ENCODE data around the gene ZSWIM5.
"Not testable (repeated sequence)": the region's sequence is repeated elsewhere in the genome, so short reads cannot be mapped to it uniquely, and the experiment has no call there.

Gene ZSWIM5

DNA sequence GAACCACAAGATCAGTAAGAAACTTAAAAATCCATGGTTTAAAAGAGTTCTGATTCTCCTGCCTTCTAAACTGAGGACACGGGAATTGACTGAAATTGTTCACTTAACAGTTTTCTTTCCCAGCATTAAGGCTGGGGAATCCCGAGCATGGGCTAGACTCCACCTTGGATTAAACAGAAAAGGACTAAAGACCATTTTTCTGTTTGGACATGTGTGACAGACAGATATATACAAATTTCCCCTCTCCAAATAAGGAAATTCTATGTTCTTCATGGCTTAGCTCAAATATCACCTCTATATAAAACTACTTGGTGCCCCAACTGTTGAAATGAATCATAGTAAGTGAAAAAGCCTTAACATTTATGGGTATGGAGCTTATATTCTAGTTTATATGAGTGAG, 109.3 kb downstream of the ZSWIM5 start:
- no peak for DNase-seq

DNA sequence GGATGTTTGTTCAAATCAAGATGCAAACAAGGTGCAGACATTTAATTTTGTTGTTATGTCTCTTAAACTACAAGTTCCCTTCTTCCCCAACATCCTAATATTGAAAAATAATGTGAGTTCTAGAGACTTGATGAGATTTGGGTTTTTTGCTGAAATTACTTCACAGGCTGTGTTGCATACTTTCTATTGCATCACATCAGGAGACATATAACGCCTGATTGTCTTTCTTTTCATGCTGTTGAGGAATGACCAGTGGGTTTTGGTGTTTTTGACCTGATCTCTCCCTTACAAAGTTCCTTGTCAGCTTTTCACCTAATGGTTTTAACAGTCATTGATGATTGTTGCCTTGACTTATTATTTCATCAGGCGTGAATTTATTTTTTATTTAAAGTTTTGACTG, 111.0 kb downstream of the ZSWIM5 start:
- no peak for DNase-seq

- not testable (repeated sequence) for DNase-seq
These were observed 112.0 kb downstream of the ZSWIM5 start for GRCh38 chr1:45094371-45094770.

DNA sequence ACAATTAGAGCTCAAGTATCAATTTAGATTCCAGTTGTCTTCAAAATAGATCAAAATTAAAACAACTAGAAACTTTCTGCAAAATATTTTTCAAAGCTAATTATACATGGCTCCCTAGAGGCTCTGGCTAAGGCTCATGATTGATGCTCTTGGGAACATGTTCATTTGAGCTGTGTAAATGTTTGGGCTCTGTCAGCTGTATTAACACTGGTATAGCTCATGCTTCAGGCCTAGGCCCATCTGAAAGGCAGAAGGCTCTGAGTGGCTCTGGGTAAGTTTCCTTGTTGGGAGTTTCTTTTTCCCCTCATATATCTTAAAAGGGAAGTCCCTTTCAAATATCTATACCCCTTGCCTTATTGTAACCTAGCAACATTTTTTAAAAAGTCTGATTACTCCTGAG, 113.1 kb downstream of the ZSWIM5 start:
- DNase-seq: no peak

- DNase-seq: no peak
These were observed 116.7 kb downstream of the ZSWIM5 start for GRCh38 chr1:45089711-45090110.

DNA sequence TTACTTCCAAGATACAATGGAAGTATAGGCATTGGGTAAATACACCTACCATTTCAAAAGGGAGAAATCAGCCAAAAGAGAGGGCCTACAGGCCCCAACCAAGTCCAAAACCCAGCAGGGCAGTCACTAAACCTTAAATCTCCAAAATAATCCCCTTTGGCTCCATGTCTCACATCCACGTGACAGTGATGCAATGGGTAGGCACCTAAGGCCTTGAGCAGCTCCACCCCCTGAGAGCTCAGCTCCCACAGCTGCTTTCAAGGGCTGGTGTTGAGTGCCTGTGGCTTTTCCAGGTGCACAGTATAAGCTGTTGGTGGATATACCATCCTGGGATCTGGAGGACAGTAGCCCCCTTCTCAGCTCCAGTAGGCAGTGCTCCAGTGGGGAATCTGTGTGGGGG, 121.8 kb downstream of the ZSWIM5 start:
- DNase-seq: no peak

GRCh38 chr1:45079533-45079932, 126.9 kb downstream of the ZSWIM5 start:
- no peak for DNase-seq

- not testable (repeated sequence) for DNase-seq
These were observed 129.4 kb downstream of the ZSWIM5 start for GRCh38 chr1:45076959-45077358.

- no peak for DNase-seq
These were observed 134.8 kb downstream of the ZSWIM5 start for GRCh38 chr1:45071567-45071966.

- no peak for DNase-seq
These were observed 138.6 kb downstream of the ZSWIM5 start for GRCh38 chr1:45067806-45068205.

GRCh38 chr1:45065083-45065482, 141.3 kb downstream of the ZSWIM5 start:
- DNase-seq: no peak

DNA sequence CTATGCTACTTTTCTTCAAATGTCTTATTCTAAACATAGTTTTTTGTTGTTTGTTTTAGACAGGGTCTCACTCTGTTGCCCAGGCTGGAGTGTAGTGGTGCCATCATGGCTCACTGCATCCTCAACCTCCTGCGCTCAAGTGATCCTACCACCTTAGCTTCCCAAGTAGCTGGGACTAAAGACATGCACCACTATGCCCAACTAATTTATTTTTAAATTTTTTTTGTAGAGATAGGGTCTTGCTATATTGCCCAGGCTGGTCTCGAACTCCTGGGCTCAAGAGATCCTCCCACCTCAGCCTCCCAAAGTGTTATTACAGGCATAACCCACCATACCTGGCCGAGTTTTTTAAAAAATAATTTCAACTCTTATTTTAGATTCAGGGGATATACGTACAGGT, 143.9 kb downstream of the ZSWIM5 start:
- DNase-seq: not testable (repeated sequence)

DNA sequence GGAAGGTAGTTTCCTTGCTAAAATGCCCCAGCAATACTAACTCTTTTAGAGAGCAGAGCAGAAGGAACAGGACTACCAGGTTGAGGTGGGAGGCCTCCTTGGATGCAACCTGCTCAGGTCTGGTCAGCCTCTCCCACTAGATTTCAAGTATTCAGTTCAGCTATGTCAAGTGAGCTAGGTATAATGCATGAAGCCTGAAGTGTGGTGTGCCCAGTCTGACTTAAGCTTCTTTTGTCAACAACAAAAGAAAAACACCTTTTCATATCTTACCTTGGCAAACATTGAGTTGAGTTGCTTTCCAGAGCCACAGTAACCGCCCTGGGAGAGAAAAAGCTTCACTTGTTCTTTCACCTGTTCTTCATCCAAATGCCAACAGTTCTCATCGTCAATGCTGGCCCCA, 146.6 kb downstream of the ZSWIM5 start:
- no peak for DNase-seq

- DNase-seq: no peak
These were observed 148.9 kb downstream of the ZSWIM5 start for GRCh38 chr1:45057542-45057941.

DNA sequence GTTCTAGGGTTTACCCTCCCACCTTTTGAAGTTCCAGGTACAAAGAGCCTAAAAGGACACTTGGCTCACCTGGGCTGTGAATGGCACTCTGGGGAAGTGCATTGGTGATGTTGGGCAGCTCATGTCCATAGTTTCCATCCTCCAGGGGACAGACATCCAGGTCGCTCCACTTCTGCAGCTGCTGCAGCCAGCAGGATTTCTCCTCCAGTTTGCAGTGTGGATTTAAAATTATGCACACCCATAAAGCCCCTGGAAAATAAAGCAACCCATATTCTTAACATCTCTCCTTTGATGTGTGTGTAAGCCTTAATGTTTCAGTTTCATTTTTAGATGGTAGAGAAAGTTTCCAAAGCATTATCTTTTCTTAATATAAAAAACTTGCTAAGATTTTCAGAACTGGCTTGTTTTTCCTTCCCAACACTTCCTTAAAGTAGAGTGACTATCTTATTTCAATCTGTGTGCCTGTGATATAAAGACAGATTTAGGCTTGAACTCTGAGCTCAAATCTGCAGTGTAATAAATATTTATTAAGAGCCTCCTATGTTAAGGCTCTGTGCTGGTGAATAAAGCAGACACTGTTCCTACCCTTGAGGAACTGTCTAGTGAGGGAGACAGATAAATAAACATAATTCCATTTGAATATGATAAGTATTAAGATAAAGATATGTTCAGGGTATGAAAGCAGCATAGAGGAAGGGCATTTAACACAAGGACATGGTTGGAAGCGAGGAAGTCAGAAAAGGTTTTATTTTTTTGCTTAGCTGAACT, 155.2 kb downstream of the ZSWIM5 start:
- DNase-seq: no peak

GRCh38 chr1:45047032-45047431, 159.4 kb downstream of the ZSWIM5 start:
- no peak for DNase-seq

- DNase-seq: no peak
These were observed 161.5 kb downstream of the ZSWIM5 start for GRCh38 chr1:45044916-45045315.

GRCh38 chr1:45043094-45043493, 163.3 kb downstream of the ZSWIM5 start:
- no peak for DNase-seq

GRCh38 chr1:45040297-45040696, 166.1 kb downstream of the ZSWIM5 start:
- no peak for DNase-seq

- DNase-seq: no peak
These were observed 167.6 kb downstream of the ZSWIM5 start for GRCh38 chr1:45038661-45039364.

DNA sequence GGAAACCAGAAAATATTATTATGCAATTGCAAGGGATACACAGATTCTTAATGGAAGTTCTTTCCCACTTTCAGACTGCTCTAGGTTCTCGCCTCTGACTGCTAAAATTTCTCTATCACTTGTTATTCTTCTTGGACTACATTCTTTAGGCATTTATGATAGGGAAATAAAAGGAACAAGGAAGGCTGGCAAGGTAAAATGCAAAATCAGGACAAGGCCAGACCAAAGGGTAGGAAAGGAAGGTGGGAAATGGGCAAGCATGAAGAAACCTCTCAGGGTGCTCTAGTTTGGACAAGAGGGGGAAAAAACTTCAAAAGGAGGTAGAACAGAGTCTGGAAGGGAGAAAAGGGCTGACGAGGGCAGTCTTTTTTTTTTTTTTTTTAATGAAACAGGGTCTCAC, 168.2 kb downstream of the ZSWIM5 start:
- no peak for DNase-seq

GRCh38 chr1:45037456-45037855, 168.9 kb downstream of the ZSWIM5 start:
- no peak for DNase-seq

- no peak for DNase-seq
These were observed 170.6 kb downstream of the ZSWIM5 start for GRCh38 chr1:45035631-45036301.
